MCF 10A (cell line): Measurements from ENCODE around the gene TPRX2. TPM values are rescaled to one million over a fixed set of nuclear protein-coding genes. Genes with fewer than 3 reads are reported as not detected.

Source experiments
- BruUV-seq: library from RNA; stranded (reverse); fragments of 400-500 nt; replicated peaks from 2 replicates; lab custom pipeline; 2021; lab: Mats Ljungman, UMichigan
- CTCF ChIA-PET: fragments of 300-600 bp; sonication (Branson Sonifier 250); formaldehyde crosslinking; extraction: SDS; loops from one replicate; lab custom pipeline; 2021; ENCODE audit warnings: antibody characterized with exemption, inconsistent platforms; lab: Yijun Ruan, JAX
- POLR2A ChIA-PET: fragments of 300-600, 350-650 bp; sonication (Branson Sonifier 250); formaldehyde crosslinking; extraction: SDS; loops from one replicate; lab custom pipeline; 2020; ENCODE audit warnings: antibody characterized with exemption, inconsistent platforms; lab: Yijun Ruan, JAX
- DNase-seq: peaks from one replicate; pipeline ENCODE4 v3.0.0-alpha.2; 2018; ENCODE audit not compliant: unreplicated experiment
- H3K27ac Mint-ChIP-seq: one replicate; pipeline ENCODE4 v1.8.0; 2022; ENCODE audit warnings: mild to moderate bottlenecking, low read depth, mixed read lengths; ENCODE audit not compliant: unreplicated experiment
- H3K27me3 Mint-ChIP-seq: one replicate; pipeline ENCODE4 v1.8.0; 2022; ENCODE audit warnings: mixed read lengths; ENCODE audit not compliant: insufficient read depth, unreplicated experiment
- H3K36me3 Mint-ChIP-seq: one replicate; pipeline ENCODE4 v1.8.0; 2022; ENCODE audit warnings: mild to moderate bottlenecking, moderate library complexity, mixed read lengths; ENCODE audit not compliant: insufficient read depth, unreplicated experiment
- H3K4me1 Mint-ChIP-seq: one replicate; pipeline ENCODE4 v1.8.0; 2022; ENCODE audit warnings: mixed read lengths; ENCODE audit not compliant: insufficient read depth, unreplicated experiment
- H3K4me3 Mint-ChIP-seq: one replicate; pipeline ENCODE4 v1.8.0; 2022; ENCODE audit warnings: mild to moderate bottlenecking, moderate library complexity, mixed read lengths; ENCODE audit not compliant: unreplicated experiment
- H3K9me3 Mint-ChIP-seq: one replicate; pipeline ENCODE4 v1.8.0; 2022; ENCODE audit warnings: mixed read lengths; ENCODE audit not compliant: unreplicated experiment
- intact Hi-C: fragments of 100-400 bp; cut with micrococcal nuclease; formaldehyde crosslinking; loops from 2 replicates; pipeline ENCODE4 v1.14.1; 2022
- total RNA-seq: library from RNA; stranded (reverse); gene quantifications from 2 replicates; pipeline ENCODE4 v1.2.3, GENCODE V29; 2022
- TF ChIP-seq, protein P1 (sequence below): fragments of 200-600 bp; IDR thresholded peaks from one replicate; pipeline ENCODE4 v1.8.0; 2022; ENCODE audit warnings: antibody characterized with exemption, mild to moderate bottlenecking; ENCODE audit not compliant: unreplicated experiment

TPRX2 gene
- total RNA-seq, 1 experiment from 2014 or later, result not detected

DNA sequence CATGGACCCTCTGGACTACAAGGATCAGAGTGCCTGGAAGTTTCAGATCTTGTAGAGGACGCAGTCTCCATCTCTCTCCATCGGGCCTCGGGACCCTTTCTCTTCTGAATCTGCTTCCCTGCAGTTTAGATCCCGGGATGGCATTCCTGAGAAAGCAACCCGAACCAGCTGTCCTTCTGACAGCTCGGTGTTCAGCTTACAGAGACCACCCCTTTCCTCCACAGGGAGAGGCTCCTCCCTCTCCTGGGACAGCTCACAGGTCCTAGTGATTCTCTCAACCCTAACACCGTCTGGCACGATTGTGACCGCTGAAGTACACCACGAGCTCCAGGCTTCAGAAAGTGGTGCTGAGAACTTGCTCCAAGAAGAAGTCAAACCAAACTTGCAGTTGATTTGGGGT is 19.1 kb upstream of the TPRX2 start:
- intact Hi-C loops, result no loop called here
- no peaks in the 10 kb centered on the region for H3K9me3 Mint-ChIP-seq
- H3K4me3 Mint-ChIP-seq, result no peak overlapping the region
- no TSS peak for BruUV-seq
- no peaks in the 10 kb centered on the region for H3K4me1 Mint-ChIP-seq
- TF ChIP-seq, protein P1, sequence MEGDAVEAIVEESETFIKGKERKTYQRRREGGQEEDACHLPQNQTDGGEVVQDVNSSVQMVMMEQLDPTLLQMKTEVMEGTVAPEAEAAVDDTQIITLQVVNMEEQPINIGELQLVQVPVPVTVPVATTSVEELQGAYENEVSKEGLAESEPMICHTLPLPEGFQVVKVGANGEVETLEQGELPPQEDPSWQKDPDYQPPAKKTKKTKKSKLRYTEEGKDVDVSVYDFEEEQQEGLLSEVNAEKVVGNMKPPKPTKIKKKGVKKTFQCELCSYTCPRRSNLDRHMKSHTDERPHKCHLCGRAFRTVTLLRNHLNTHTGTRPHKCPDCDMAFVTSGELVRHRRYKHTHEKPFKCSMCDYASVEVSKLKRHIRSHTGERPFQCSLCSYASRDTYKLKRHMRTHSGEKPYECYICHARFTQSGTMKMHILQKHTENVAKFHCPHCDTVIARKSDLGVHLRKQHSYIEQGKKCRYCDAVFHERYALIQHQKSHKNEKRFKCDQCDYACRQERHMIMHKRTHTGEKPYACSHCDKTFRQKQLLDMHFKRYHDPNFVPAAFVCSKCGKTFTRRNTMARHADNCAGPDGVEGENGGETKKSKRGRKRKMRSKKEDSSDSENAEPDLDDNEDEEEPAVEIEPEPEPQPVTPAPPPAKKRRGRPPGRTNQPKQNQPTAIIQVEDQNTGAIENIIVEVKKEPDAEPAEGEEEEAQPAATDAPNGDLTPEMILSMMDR, result no peak
- DNase-seq, result no peak
- H3K27ac Mint-ChIP-seq, result no peak overlapping the region
- CTCF ChIA-PET, result interaction anchor here (0.7 to 1.3 kb wide), 2 partner anchors 24 to 27 kb away, joined by 3 to 6 read pairs; no protein-coding TSS in a partner anchor
- H3K27me3 Mint-ChIP-seq, result peaks cover 25% of the 10 kb centered on the region
- H3K36me3 Mint-ChIP-seq, result no peaks in the 10 kb centered on the region
- POLR2A ChIA-PET, result interaction anchor here (0.6 to 1.0 kb wide), 2 partner anchors 10 to 23 kb away, joined by 3 to 5 read pairs; no protein-coding TSS in a partner anchor

DNA sequence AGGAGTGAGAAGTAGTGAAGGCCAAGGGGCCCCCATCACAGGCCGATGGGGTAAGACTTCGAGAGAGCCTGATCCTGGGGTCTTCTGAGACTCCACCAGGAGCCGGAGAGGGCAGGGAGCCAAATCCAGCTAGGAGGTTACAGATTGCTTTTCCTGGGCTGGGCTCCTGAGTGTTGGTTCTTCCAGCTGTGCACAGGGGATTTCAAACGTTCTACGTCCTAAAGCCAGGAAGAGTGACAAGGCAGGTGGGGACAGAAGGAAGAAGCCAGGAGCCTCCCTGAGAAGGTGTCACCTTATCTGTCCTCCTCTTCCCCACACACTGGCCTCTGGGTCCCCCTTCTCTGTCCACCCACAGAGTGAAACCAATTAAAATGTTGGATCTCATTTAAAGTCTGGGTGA is 16.1 kb upstream of the TPRX2 start:
- BruUV-seq, result no TSS peak
- no peaks in the 10 kb centered on the region for H3K36me3 Mint-ChIP-seq
- ChIA-PET CTCF (interaction anchor here (0.5 to 0.6 kb wide), 2 partner anchors 14 to 60 kb away, joined by 3 to 4 read pairs; no protein-coding TSS in a partner anchor), POLR2A (interaction anchor here (0.9 kb wide), 1 partner anchor 13 kb away, joined by 3 read pairs; no protein-coding TSS in a partner anchor)
- H3K27ac Mint-ChIP-seq, result no peak overlapping the region
- TF ChIP-seq, protein P1, result no peak
- intact Hi-C loops, result no loop called here
- no peak overlapping the region for H3K4me3 Mint-ChIP-seq
- no peak for DNase-seq
- H3K9me3 Mint-ChIP-seq, result no peaks in the 10 kb centered on the region
- H3K27me3 Mint-ChIP-seq, result peaks cover 32% of the 10 kb centered on the region
- H3K4me1 Mint-ChIP-seq, result no peaks in the 10 kb centered on the region

DNA sequence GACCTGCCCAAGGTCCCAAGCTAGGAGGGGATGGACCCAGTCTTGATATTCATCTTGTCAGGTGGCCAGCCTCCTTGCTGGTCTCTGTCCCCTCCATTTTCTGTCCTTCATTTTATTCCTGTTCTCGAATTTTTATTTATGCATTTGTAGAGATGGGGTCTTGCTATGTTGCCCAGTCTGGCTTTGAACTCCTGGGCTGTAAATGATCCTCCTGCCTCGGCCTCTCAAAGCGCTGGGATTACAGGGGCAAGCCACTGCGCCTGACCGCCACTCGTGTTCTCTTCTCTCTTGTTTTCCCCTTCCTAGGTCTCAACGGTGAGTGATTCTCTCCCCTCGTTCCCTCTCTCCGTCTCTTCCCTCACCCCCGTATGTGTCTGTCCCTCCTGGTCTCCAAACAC is 10.6 kb upstream of the TPRX2 start:
- no peak overlapping the region for H3K4me3 Mint-ChIP-seq
- no TSS peak for BruUV-seq
- intact Hi-C loops, result no loop called here
- CTCF ChIA-PET, result interaction anchor here (1.0 to 2.8 kb wide), 2 partner anchors 15 to 22 kb away, joined by 3 to 9 read pairs; no protein-coding TSS in a partner anchor
- H3K9me3 Mint-ChIP-seq, result no peaks in the 10 kb centered on the region
- H3K36me3 Mint-ChIP-seq, result no peaks in the 10 kb centered on the region
- POLR2A ChIA-PET, result interaction anchor here (0.8 kb wide), 1 partner anchor 15 kb away, joined by 3 read pairs; no protein-coding TSS in a partner anchor
- DNase-seq, result no peak
- peaks cover 67% of the 10 kb centered on the region for H3K27me3 Mint-ChIP-seq
- TF ChIP-seq, protein P1, result no peak
- peaks cover 7% of the 10 kb centered on the region for H3K4me1 Mint-ChIP-seq
- no peak overlapping the region for H3K27ac Mint-ChIP-seq

DNA sequence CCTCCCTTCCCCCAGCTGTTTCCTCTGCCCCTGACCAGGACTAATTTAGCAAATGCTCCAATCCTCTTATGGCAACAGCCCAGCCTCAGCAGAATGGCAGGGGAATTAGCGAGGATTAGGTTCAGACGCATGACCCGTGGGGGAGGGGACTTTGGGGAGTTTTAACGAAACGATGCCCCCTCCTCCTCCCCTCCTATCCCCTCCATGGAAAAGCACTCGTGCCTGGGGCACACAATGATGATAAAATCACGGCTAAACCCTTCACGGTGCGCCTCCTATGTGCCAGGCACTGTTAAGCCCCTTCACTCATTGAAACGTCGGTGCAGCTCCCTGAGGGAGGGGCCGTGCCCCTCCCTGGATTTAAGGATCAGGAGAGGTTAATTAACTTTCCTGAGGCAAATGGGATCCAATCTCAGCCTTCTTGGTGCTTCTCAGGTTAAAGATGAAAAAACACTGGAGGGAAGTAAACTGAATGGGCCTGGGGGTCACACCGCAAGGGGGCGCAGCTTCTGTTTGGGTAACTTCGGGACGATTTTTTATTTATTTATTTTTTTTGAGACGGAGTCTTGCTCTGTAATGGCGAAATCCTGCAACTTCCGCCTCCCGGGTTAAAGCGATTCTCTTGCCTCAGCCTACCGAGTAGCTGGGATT is 10.1 kb upstream of the TPRX2 start:
- intact Hi-C loops, result no loop called here
- H3K9me3 Mint-ChIP-seq, result no peaks in the 10 kb centered on the region
- DNase-seq, result peak; percentile 22
- POLR2A ChIA-PET, result interaction anchor here (0.8 kb wide), 1 partner anchor 14 kb away, joined by 3 read pairs; no protein-coding TSS in a partner anchor
- peaks cover 7% of the 10 kb centered on the region for H3K4me1 Mint-ChIP-seq
- H3K36me3 Mint-ChIP-seq, result no peaks in the 10 kb centered on the region
- TF ChIP-seq, protein P1, result peak; percentile 31
- CTCF ChIA-PET, result interaction anchor here (1.0 to 2.8 kb wide), 2 partner anchors 15 to 21 kb away, joined by 3 to 9 read pairs; no protein-coding TSS in a partner anchor
- H3K27ac Mint-ChIP-seq, result no peak overlapping the region
- peaks cover 67% of the 10 kb centered on the region for H3K27me3 Mint-ChIP-seq
- no TSS peak for BruUV-seq
- no peak overlapping the region for H3K4me3 Mint-ChIP-seq
